Activated T-cell treated with anti-CD3 and anti-CD28 coated beads for 24 hours (primary cell): ENCODE measurements around the gene PPIP5K2.
"Not testable (repeated sequence)": the region's sequence is repeated elsewhere in the genome, so short reads cannot be mapped to it uniquely, and the experiment has no call there.

Experiments
- DNase-seq: peaks from one replicate; pipeline ENCODE4 v3.0.0-alpha.2; 2020; ENCODE audit warnings: low read depth

PPIP5K2 gene

GRCh38 chr5:103122242-103122641 is 2.1 kb downstream of the PPIP5K2 start:
- no peak for DNase-seq

GRCh38 chr5:103126557-103126956 is 6.5 kb downstream of the PPIP5K2 start:
- no peak for DNase-seq

DNA sequence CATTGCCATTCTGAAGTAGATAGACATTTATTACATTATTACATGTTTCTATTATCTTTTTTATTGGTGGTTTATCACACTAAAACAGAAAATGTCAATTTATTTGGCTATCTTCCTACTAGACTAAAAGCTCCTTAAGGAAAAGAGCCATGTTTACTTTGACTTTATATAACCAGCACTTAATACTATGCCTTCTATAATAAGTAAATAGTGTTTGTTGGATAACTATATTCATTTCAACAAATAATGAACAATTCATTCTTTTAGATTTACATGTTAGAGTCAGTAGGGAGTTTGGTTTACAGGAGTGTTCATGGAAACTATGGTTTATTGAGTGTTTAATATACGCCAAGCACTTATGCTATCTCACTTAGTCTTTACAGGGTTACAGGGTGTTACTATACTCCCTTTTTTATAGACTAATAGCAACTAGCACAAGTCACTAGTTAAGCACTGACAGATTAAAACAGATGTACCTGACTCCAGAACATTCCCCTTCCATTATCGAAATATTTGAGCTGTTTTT is 7.3 kb downstream of the PPIP5K2 start:
- DNase-seq, result no peak

DNA sequence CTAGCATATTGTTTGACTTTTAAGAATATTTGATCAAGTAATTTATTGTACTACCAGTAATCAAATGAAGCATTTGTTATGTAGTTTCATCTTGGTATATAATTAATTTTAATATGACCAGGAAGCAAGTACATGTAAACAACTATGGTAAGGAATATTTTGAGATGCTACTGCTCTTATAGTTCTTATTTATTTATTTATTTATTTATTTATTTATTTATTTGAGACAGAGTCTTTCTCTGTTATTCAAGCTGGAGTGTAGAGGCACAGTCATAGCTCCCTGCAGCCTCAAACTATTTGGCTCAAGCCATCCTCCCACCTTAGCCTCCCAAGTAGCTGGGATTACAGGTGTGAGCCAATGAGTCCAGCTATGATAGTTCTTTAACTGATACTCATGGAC is 8.1 kb downstream of the PPIP5K2 start:
- no peak for DNase-seq

DNA sequence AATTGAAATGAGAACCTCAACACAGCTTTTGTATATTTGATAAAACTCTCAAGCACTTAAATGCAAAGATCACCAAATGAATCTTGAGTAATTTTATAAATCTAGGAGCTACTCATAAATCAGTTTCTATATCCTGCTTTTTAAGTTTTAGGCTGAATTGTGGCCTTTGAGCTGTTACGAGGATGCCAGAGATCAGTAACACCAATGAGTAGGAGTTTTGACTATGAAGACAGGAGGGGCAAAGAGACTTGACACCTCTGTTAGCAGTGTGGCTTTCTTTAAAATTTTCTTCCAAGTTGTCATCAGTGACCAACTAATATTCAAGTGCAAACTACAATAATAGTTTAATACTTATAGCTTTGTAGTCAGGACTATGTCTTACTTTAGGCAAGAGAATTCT is 12.6 kb downstream of the PPIP5K2 start:
- no peak for DNase-seq

DNA sequence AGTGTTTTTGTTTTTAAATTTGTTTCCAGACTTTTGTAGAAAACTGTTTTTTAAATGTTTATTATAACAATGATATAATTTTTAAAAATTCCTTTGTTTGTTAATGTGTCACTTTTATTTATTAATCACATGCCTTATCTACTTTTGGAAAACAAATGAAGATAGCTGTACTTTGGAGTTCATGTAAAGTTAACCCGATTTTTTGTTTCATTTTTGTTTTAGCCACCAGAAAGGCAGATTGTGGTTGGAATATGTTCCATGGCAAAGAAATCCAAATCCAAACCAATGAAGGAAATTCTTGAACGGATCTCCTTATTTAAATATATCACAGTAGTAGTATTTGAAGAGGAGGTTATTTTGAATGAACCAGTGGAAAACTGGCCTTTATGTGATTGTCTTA is 13.1 kb downstream of the PPIP5K2 start:
- DNase-seq, result no peak

DNA sequence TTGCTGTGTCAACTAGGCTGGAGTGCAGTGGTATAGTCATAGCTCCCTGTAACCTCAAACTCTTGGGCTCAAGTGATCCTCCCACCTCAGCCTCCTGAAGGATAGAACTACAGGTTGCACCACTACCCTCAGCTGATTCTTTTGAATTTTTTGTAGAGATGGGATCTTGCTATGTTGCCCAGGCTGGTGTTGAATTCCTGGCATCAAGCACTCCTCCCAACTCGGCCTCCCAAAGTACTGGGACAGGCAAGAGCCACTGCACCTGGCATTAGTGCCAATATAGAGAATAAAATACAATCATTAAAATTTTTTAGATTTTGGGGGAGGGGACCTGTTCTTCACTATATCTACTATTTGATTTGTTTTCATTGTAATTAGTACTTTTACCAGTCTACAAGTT is 15.4 kb downstream of the PPIP5K2 start:
- no peak for DNase-seq

DNA sequence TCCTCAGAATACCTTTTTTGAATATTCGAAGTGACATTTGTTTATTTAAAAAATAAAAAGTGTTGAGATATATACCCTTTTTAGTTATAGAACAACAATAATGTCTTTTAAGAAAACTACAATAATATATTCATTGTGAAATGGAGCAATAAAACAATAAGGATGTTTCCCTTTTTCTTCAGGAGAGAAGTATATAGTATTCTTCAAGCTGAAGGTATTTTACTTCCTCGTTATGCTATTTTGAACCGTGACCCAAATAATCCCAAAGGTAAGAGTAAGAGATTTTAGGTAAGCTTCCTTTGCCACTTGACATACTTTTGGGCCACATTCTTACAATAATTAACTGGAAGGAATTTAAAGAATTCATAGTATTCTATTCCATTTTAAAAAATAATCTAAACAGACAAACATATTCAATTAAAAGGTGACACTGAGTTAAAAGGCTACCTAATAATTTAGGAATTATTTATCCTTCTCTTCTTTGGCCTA is 18.1 kb downstream of the PPIP5K2 start:
- no peak for DNase-seq

- peak; percentile 72 for DNase-seq
These were observed 19.3 kb downstream of the PPIP5K2 start for GRCh38 chr5:103139264-103139865.

DNA sequence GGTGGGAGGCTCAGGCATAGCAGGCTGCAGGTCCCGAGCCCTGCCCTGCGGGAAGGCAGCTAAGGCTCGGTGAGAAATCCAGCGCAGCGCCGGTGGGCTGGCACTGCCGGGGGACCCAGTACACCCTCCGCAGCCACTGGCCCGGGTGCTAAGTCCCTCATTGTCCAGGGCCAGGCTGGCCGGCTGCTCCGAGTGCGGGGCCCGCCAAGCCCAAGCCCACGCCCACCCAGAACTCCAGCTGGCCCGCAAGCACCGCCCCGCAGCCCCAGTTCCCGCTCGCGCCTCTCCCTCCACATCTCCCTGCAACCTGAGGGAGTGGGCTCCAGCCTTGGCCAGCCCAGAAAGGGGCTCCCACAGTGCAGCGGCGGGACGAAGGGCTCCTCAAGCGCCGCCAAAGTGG is 22.0 kb downstream of the PPIP5K2 start:
- DNase-seq, result not testable (repeated sequence)

DNA sequence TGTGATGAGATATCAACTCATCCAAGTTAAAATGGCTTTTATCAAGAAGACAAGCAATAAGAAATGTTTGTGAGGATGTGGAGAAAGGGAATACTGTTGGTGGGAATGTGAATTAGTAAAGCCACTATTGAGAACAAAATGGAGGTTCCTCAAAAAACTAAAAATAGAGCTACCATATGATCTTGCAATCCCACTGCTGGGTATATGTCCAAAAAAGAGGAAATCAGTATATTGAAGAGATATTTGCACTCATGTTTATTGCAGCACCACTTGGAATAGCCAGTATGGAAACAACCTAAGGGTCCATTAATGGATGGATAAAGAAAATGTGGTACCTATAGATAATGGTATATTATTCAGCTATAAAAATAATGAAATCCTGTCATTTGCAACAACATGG is 25.1 kb downstream of the PPIP5K2 start:
- DNase-seq, result no peak

GRCh38 chr5:103148213-103148612 is 28.1 kb downstream of the PPIP5K2 start:
- no peak for DNase-seq

DNA sequence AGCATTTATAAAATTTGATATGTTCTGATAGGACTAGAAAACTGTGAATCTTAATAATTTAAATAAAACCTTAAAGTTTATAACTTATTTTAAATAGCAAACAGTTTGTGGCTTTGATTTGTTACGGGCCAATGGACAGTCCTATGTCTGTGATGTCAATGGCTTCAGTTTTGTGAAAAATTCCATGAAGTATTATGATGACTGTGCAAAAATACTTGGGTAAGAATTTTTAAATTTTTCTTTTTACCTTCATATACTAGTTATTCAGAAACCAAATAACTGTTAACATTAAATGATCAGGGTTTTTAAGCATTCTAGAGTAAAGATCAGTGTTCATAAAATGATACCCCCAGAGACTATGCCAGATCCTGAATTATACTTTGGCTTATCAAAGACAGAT is 31.1 kb downstream of the PPIP5K2 start:
- DNase-seq, result no peak

GRCh38 chr5:103166706-103167105 is 46.6 kb downstream of the PPIP5K2 start:
- no peak for DNase-seq

- DNase-seq, result no peak
These were observed 54.0 kb downstream of the PPIP5K2 start for GRCh38 chr5:103174147-103174546.

DNA sequence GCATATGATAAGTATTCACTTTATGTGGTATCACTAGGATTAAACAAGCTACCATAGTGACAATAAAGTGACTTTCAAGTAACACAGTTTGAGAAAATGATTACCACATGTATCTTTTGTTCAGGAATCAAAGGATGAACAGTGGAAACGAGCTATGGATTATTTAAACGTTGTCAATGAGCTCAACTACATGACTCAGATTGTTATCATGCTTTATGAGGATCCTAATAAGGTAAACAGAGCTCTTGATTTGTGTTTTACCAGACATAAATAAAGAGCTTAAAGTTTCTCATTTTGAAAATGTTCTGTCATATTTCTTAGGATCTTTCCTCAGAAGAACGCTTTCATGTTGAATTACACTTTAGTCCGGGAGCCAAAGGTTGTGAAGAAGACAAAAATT is 57.4 kb downstream of the PPIP5K2 start:
- no peak for DNase-seq

- no peak for DNase-seq
These were observed 58.1 kb downstream of the PPIP5K2 start for GRCh38 chr5:103178167-103178566.

DNA sequence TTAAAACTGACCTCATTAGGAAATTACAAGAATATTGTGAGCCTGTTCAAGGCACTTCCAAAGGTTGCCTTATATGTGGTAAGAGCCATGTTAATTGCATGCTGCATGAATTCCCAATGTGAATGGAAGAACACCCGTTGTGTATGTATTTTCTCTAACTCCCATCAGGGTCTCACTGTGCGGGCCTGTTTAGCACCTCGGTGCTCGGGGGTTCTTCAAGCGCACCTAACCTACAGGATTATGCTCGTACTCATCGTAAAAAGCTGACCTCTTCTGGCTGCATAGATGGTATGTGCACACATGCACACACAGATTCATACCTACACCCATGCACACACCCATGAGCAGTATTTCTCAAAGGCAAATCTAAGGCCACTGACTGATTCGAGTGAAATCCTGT is 66.1 kb downstream of the PPIP5K2 start:
- DNase-seq, result no peak

GRCh38 chr5:103188436-103188835 is 68.3 kb downstream of the PPIP5K2 start:
- DNase-seq, result no peak

- DNase-seq, result no peak
These were observed 83.1 kb downstream of the PPIP5K2 start for GRCh38 chr5:103203226-103203625.

- DNase-seq, result not testable (repeated sequence)
These were observed 84.9 kb downstream of the PPIP5K2 start for GRCh38 chr5:103204990-103205389.

DNA sequence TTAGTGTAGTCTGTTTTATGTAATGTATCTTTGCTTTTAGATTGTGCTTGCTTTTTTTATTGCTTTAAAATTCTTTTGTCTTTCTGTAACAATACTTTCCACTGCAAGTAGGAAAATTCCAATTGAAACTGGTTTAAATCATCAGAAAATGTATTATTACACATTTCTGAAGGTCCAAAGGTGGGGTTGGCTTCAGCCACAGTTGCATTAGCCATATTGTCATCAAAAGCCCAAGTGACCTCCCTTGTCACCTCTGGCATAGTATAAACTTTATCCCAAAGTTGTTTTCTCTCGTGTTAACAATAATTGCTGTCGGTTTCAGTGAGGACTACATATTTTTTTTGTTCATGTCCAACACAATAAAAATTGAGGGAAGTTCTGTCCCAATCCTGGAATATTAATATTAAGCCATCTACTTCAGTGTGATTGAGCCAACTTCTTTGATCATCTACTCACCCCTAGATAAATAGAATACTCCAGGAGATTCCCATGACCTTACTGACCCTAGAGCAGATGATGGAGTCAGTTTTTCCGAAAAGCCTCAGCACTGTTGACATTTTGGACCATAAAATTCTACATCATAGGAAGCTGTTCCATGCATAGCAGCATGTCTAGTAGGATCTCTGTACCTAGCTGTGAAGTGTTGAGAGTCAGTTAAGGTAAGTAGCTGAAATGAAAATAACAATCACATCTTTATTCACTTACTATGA is 86.0 kb downstream of the PPIP5K2 start:
- no peak for DNase-seq

GRCh38 chr5:103207011-103207410 is 86.9 kb downstream of the PPIP5K2 start:
- DNase-seq, result no peak

DNA sequence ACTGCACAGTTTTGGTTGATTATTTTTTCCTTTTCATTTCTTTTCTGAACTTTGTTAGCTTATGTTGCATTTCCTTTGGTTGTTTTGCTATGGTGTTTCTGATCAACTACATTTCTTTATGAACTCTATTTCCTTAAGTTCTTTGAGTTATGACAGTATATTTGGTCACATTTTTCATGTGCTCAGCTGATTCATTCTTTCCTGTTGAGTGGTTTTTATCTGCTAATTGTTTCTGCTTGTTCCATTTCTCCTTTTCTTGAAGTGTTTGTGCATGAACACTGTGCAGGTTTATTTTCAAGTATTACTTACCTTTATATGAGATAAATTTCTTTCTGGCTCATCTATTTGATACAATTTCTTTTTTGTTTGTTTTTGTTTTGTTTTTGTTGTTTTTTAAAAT is 87.6 kb downstream of the PPIP5K2 start:
- DNase-seq, result no peak
